C4-2B (cell line): ENCODE data around the gene LRP5.
"Not testable (repeated sequence)": the region's sequence is repeated elsewhere in the genome, so short reads cannot be mapped to it uniquely, and the experiment has no call there.

Experiments used
- H3K27ac ChIP-seq: fragments of 450-650 bp; 2 replicates; pipeline ENCODE4 v1.5.1; 2017
- ZFX ChIP-seq: fragments of 450-650 bp; IDR thresholded peaks from 2 replicates; pipeline ENCODE4 v1.6.1; 2017
- TF ChIP-seq, protein P1 (sequence below): fragments of 450-650 bp; conservative IDR thresholded peaks from 2 replicates; pipeline ENCODE4 v1.5.1; 2017; ENCODE audit warnings: mild to moderate bottlenecking

Gene LRP5

DNA sequence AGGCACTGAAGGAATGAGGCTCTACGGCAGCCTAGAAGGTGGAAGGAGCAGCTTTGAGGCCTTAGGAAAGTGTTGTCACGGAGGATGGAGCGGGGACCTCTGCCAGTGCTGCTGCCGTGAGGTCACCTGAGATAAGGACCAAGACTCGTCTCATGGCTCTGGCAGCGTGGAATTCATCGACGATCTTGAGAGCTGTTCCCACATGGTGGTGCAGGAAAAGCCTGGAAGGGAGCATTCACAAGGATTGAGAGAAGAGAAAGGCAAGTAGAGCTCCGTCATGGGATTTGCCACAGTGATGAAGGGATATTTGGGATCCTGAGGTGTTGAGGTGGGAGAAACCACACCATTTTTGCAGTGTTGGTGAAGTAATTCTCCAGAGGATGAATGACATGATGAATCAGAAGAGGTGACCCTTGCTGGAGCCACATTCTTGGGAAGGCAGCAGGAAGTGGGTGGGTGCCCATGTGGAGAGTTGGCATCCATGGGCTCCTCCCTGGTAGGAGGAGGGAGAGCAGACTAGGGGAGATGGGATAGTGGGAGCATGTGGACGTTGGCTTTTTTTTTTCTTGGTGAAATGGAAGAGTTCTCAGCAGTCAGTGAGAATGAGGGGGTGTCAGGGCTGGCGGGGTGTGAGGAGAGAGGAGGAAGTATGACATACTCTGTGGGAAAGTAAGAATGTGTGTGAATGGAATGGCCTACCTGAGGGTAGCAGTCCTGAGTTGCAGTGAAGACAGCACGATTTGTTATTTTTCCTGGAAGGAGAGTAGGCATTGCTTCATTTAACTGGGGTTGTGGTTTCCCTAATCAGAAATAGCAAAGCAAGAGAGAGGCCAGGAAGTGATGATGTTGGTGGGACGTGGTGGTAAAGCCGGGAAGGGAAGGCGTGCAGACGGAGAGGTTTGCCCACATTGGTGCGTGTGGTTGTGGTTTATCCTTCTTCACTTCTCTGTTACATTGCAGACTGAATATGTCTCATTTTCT lies 159.3 kb downstream of the LRP5 start:
- no peak overlapping the region for H3K27ac ChIP-seq
- TF ChIP-seq ZFX: no peak
- TF ChIP-seq, protein P1, sequence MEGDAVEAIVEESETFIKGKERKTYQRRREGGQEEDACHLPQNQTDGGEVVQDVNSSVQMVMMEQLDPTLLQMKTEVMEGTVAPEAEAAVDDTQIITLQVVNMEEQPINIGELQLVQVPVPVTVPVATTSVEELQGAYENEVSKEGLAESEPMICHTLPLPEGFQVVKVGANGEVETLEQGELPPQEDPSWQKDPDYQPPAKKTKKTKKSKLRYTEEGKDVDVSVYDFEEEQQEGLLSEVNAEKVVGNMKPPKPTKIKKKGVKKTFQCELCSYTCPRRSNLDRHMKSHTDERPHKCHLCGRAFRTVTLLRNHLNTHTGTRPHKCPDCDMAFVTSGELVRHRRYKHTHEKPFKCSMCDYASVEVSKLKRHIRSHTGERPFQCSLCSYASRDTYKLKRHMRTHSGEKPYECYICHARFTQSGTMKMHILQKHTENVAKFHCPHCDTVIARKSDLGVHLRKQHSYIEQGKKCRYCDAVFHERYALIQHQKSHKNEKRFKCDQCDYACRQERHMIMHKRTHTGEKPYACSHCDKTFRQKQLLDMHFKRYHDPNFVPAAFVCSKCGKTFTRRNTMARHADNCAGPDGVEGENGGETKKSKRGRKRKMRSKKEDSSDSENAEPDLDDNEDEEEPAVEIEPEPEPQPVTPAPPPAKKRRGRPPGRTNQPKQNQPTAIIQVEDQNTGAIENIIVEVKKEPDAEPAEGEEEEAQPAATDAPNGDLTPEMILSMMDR: no peak

DNA sequence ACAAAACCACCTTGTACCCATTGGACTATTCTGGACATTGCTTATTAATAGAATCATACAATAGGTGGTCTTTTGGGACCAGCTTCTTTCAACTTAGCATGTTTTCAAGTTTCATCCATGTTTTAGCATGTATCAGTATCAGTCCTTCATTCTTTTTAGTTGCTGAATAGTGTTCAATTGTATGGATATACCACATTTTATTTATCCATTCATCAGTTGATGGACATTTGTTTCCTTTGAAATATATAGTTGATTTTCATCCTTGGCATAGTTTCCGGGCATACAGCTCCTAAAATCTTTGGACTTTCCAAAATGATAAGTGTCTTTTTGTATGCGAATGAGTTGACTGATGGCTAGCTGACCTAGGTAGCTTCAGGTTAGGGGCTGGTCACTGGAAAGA lies 160.4 kb downstream of the LRP5 start:
- TF ChIP-seq, protein P1: no peak
- no peak for TF ChIP-seq ZFX
- H3K27ac ChIP-seq: no peak overlapping the region

DNA sequence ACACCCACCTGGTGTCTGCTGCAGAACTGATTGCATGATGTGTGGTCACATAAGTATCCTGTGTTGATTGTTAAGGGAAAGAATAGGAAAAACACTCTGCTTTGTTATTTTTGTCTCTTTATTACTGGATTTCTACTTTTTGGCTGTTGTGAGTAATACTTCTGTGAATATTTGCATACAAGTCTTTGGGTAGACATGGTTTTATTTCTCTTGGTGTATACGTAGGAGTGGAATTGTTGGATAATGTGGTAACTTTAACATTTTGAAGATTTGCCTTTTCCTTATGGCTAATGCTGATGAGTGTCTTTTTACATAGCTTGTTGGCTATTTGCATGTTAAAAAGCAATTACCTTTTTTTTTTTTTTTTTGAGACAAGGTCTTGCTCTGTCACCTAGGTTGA lies 161.3 kb downstream of the LRP5 start:
- no peak for TF ChIP-seq ZFX
- TF ChIP-seq, protein P1: no peak
- no peak overlapping the region for H3K27ac ChIP-seq

DNA sequence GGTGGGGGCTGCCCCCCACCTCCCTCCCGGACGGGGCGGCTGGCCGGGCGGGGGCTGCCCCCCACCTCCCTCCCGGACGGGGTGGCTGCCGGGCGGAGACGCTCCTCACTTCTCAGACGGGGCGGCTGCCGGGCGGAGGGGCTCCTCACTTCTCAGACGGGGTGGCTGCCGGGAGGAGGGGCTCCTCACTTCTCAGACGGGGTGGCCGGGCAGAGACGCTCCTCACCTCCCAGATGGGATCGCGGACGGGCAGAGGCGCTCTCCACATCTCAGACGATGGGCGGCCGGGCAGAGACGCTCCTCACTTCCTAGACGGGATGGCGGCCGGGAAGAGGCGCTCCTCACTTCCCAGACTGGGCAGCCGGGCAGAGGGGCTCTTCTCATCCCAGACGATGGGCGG lies 163.2 kb downstream of the LRP5 start:
- not testable (repeated sequence) for H3K27ac ChIP-seq

DNA sequence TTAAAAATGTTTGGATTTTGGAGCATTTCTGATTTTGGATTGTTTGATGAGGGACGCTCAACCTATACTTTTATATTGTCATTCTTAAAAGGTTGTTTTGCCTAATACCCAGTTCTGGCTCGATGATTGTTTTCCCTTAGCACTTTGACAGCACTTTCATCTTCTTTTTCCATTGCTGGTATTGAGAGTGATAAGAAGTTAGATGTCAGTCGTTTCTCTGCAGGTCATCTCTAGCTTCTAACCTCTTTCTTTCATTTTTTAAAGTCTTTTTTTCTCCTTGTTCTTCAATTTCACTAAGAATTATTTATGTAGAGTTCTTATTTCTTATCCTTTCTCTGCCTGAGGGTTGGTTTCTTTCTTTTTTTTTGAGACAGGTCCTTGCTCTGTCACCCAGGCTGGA lies 167.0 kb downstream of the LRP5 start:
- H3K27ac ChIP-seq: peak overlapping the region; percentile 22; the same call in 1 of the 2 replicates
- TF ChIP-seq, protein P1: no peak
- TF ChIP-seq ZFX: no peak

DNA sequence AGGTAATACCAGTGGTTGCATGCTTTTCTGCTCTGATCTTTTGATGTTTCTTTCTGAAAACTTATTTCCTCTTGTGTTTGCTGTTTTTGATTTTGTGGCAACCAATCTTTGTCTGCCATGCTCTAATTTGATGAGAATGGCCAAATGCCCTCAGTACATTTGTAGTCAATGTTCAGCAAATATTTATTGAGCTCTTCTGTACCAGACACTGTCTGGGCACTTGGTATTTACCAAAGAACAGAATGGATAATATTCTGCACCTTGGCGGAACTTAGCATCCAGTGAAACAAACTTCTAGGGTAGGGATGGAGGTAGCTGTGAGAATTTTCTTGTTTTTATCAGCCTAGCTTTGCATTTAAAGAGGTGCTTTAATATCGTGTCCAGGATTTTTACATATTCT lies 167.8 kb downstream of the LRP5 start:
- TF ChIP-seq, protein P1: no peak
- no peak for TF ChIP-seq ZFX
- H3K27ac ChIP-seq: no peak overlapping the region

DNA sequence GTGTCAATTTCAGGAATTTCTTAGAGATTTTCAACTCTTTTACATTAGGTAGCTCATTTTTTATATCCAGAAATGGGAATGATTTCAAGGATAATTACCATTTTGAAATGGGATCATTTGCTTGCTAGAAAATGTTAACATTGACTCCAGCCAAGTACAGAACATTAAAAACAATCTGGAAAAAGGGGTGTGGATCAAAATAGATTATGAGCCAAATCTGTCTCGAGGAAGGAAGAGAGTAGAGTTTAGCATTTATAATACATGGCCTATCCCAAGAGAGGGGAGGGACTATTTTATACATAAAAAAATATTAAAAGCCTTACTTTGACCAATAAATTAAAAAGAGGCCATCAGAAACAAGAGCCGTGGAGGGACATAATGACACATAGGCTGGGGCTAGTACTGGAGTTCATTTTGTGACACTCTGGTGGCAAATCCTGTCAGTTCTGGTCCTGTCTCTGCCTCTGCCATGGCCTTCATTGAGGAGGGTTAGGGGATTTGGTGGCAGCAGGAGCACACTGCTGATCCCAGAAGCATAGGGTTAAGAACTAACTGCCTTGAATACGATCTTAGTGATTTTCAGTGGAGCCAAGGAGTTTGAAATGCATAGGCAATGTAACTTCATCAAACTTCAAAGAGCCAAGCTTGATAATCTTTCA lies 168.6 kb downstream of the LRP5 start:
- TF ChIP-seq, protein P1: no peak
- no peak for TF ChIP-seq ZFX
- no peak overlapping the region for H3K27ac ChIP-seq
